Esophagus muscularis mucosa (tissue), 4 donors: ENCODE data around the gene PAQR6. TPM values are rescaled to one million over a fixed set of nuclear protein-coding genes. Genes with fewer than 3 reads are reported as not detected.

Experiments used
- DNase-seq: peaks from one replicate; pipeline ENCODE4 v3.0.0-alpha.2; 2017; ENCODE audit errors: extremely low spot score
- H3K27ac ChIP-seq, 4 donors: fragments of 200-600 bp; sonication (generic); replicated peaks in 1 of 4; 1 replicate in 3 of 4; 2 replicates in 1 of 4; pipeline ENCODE4 v1.5.1; 2016 to 2019; ENCODE audit warnings: mild to moderate bottlenecking in 1 of 4
- H3K27me3 ChIP-seq, 4 donors: fragments of 200-600 bp; sonication (generic); one replicate each; pipeline versions ENCODE4 v1.5.1 to v1.6.0; 2016 to 2019
- H3K36me3 ChIP-seq, 4 donors: fragments of 200-600 bp; sonication (generic); one replicate each; pipeline ENCODE4 v1.5.1; 2016 to 2019
- H3K4me1 ChIP-seq, 4 donors: fragments of 200-600 bp; sonication (generic); one replicate each; pipeline ENCODE4 v1.5.1; 2016 to 2019
- H3K4me3 ChIP-seq, 4 donors: fragments of 200-600 bp; sonication (generic); 1 replicate in 2 of 4; 2 replicates in 2 of 4; pipeline ENCODE4 v1.5.1; 2016 to 2019; ENCODE audit warnings: mild to moderate bottlenecking in 4 of 4, moderate library complexity in 1 of 4
- H3K9me3 ChIP-seq, 4 donors: fragments of 200-600 bp; sonication (generic); 1 replicate in 3 of 4; 2 replicates in 1 of 4; pipeline ENCODE4 v1.5.1; 2016 to 2019
- CTCF ChIP-seq, 3 experiments: fragments of 200-600 bp in 2 of 3; fragments of 450-650 bp in 1 of 3; sonication (generic) in 2 of 3; IDR thresholded peaks; one replicate each; pipeline ENCODE4 v1.5.1; 2017 to 2019; ENCODE audit warnings: antibody characterized with exemption in 3 of 3, mild to moderate bottlenecking in 2 of 3, moderate library complexity in 1 of 3
- EP300 ChIP-seq: sonication (generic); formaldehyde crosslinking; IDR thresholded peaks from one replicate; pipeline ENCODE4 v1.6.1; 2017; ENCODE audit warnings: antibody characterized with exemption
- POLR2A ChIP-seq: fragments of 450-650 bp; IDR thresholded peaks from one replicate; pipeline ENCODE4 v1.6.1; 2017; ENCODE audit warnings: antibody characterized with exemption, moderate library complexity, mild to moderate bottlenecking, low read depth
- POLR2AphosphoS5 ChIP-seq, 2 donors: sonication (generic); formaldehyde crosslinking; IDR thresholded peaks; one replicate each; pipeline ENCODE4 v1.6.1; 2017; ENCODE audit warnings: antibody characterized with exemption in 2 of 2
- WGBS: methylation state at CpG from one replicate; pipeline ENCODE4 v1.1.5; 2018; 5-methylcytosine and 5-hydroxymethylcytosine counted together
- intact Hi-C: fragments of 100-400 bp; cut with DNase I; formaldehyde crosslinking; loops from one replicate; pipeline ENCODE4 v1.15.1; 2023
- total RNA-seq, 4 donors: library from RNA; depleted of rRNA; stranded (reverse); fragments of >200 nt; gene quantifications; one replicate each; pipeline versions ENCODE4 v1.1.0 to v1.2.1, GENCODE V29; 2016

PAQR6 gene
- total RNA-seq, 4 donors from 2014 or later = 2.2 to 2.9 (median 2.7) TPM

DNA sequence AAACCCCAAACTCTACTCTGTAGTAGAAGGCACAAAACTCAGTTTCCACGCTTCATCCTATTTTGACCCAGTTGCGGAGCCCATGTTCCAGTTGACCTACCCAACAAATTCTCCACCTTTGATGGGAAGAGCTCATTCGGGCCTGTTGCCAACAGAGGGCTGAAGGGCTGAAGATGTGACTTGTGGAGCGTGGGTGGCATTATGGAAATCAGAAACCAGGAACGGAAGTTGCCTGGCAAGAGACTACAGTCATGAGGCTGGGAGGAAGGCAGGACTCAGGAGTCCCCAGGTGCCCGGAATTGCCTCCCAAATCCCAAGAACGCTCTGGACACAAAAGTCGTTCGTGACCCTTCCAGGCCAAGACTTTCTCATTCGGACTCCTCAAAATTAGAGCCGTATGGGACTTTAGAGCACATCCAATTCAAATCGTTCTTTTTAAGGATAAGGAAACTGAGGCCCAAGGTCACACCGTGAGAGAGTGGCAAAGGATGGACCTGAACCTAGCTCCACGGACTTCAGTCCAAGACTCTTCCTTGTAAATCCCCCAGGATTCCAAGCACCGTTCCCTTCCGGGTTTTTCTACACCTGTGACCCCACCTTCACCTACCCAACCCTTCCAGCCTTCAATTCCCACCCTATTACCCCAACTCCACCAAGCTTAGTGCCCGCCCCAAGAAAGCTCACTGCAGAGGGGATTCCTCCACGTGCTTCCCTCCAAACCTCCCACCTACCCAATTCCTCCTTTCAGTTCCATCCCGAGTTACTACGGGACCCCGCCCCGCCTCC is 34.0 kb upstream of the PAQR6 start:
- Histone ChIP-seq H3K27ac (peak overlapping the region; percentile 88 to 93 (median 90)), H3K36me3 (peaks cover 12 to 42% (median 28%) of the 10 kb centered on the region in 4 donors), H3K4me3 (peak overlapping the region; percentile 85 to 95 (median 93)), H3K9me3 (no peaks in the 10 kb centered on the region), H3K27me3 (no peaks in the 10 kb centered on the region), H3K4me1 (peaks cover 26 to 39% (median 34%) of the 10 kb centered on the region in 4 donors)
- WGBS = 10% methylated on average over 22 of the region's 22 CpGs
- TF ChIP-seq POLR2AphosphoS5 (IDR thresholded peaks at IDR 0.05) (no peak), EP300 (no peak), CTCF (IDR thresholded peaks at IDR 0.05) (no peak), POLR2A (no peak)
- DNase-seq = no peak
- intact Hi-C loops = no loop called here

- TF ChIP-seq POLR2A = no peak
- no peak for TF ChIP-seq POLR2AphosphoS5 (IDR thresholded peaks at IDR 0.05)
- no peak for TF ChIP-seq EP300
- TF ChIP-seq CTCF (IDR thresholded peaks at IDR 0.05) = no peak
- H3K27me3 ChIP-seq = no peaks in the 10 kb centered on the region
- H3K4me3 ChIP-seq = peak overlapping the region; percentile 85 to 95 (median 93)
- DNase-seq = no peak
- intact Hi-C loops = no loop called here
- peak overlapping the region in 1 of 4 donors; percentile 90 for H3K27ac ChIP-seq
- no peaks in the 10 kb centered on the region for H3K9me3 ChIP-seq
- H3K4me1 ChIP-seq = peaks cover 26 to 39% (median 34%) of the 10 kb centered on the region in 4 donors
- 23% methylated on average over 8 of the region's 8 CpGs for WGBS
- peaks cover 18 to 44% (median 33%) of the 10 kb centered on the region in 4 donors for H3K36me3 ChIP-seq
Observed at GRCh38 chr1:156281281-156281680, 33.4 kb upstream of the PAQR6 start.

GRCh38 chr1:156279837-156280236 is 32.0 kb upstream of the PAQR6 start:
- Histone ChIP-seq H3K36me3 (peaks cover 33 to 49% (median 45%) of the 10 kb centered on the region in 4 donors), H3K9me3 (no peaks in the 10 kb centered on the region), H3K4me1 (peaks cover 26 to 39% (median 34%) of the 10 kb centered on the region in 4 donors), H3K27me3 (no peaks in the 10 kb centered on the region), H3K27ac (no peak overlapping the region), H3K4me3 (no peak overlapping the region)
- intact Hi-C loops = no loop called here
- TF ChIP-seq EP300 (no peak), POLR2AphosphoS5 (IDR thresholded peaks at IDR 0.05) (no peak), CTCF (IDR thresholded peaks at IDR 0.05) (no peak), POLR2A (no peak)
- no peak for DNase-seq
- 87% methylated on average over 3 of the region's 3 CpGs for WGBS

DNA sequence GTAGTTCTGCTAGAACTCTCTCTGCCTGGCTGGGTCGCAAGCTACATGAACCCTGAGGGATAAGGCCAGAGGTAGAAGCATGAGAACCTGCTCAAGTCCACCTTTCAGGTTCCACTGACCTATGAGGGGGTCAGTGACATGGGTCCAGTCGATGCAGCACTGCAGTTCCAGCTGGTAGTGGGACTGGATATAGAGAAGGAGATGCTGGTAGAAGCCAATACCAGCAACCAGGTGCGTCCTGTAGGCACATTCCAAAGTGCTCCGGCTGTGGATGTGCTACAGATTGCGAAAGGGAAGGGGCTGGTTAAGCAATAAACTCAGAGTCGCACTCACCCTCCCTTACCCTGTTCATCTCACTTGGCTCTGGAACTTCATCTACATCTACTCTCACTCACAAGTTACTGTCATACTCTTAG is 29.1 kb upstream of the PAQR6 start:
- no peak for TF ChIP-seq CTCF (IDR thresholded peaks at IDR 0.05)
- no peak for TF ChIP-seq EP300
- no peak for TF ChIP-seq POLR2A
- TF ChIP-seq POLR2AphosphoS5 (IDR thresholded peaks at IDR 0.05) = no peak
- Histone ChIP-seq H3K4me1 (peaks cover 13 to 22% (median 22%) of the 10 kb centered on the region in 4 donors), H3K27ac (peak overlapping the region in 1 of 4 donors; percentile 45), H3K9me3 (no peaks in the 10 kb centered on the region), H3K27me3 (no peaks in the 10 kb centered on the region), H3K36me3 (peaks cover 60 to 77% (median 74%) of the 10 kb centered on the region in 4 donors), H3K4me3 (no peak overlapping the region)
- WGBS = 76% methylated on average over 6 of the region's 6 CpGs
- DNase-seq = no peak
- intact Hi-C loops = no loop called here
